Progenitor cell of endocrine pancreas (in vitro differentiated cells): ENCODE data around the gene KANSL1. TPM values are rescaled to one million over a fixed set of nuclear protein-coding genes. Genes with fewer than 3 reads are reported as not detected.
A peak's percentile ranks its signal among the peaks of the same experiment; 100 is the strongest.

Experiments
- DNase-seq: peaks from one replicate; pipeline ENCODE4 v3.0.0; 2021; ENCODE audit warnings: low spot score; ENCODE audit not compliant: unreplicated experiment
- H3K27ac Mint-ChIP-seq: 2 replicates; pipeline ENCODE4 v1.8.0; 2021; ENCODE audit warnings: mild to moderate bottlenecking, moderate library complexity, mixed read lengths
- H3K27me3 Mint-ChIP-seq: 2 replicates; pipeline ENCODE4 v1.8.0; 2021; ENCODE audit warnings: mixed read lengths
- H3K36me3 Mint-ChIP-seq: 2 replicates; pipeline ENCODE4 v1.8.0; 2022; ENCODE audit warnings: mixed read lengths; ENCODE audit not compliant: insufficient read depth
- H3K4me1 Mint-ChIP-seq: 2 replicates; pipeline ENCODE4 v1.8.0; 2021; ENCODE audit warnings: low read depth, mixed read lengths
- H3K4me3 Mint-ChIP-seq: 2 replicates; pipeline ENCODE4 v1.8.0; 2021; ENCODE audit warnings: low read depth, mild to moderate bottlenecking, moderate library complexity, mixed read lengths
- H3K9me3 Mint-ChIP-seq: 2 replicates; pipeline ENCODE4 v1.8.0; 2021; ENCODE audit warnings: low read depth, mixed read lengths
- total RNA-seq: library from RNA; stranded (reverse); gene quantifications from 2 replicates; pipeline ENCODE4 v1.2.1, GENCODE V29; 2021
- TF ChIP-seq, protein P1 (sequence below): fragments of 200-600 bp; sonication (generic); IDR thresholded peaks from one replicate; pipeline ENCODE4 v1.5.0; 2021; ENCODE audit warnings: antibody characterized with exemption, mild to moderate bottlenecking; ENCODE audit not compliant: unreplicated experiment

The KANSL1 gene
- total RNA-seq, 1 donor from 2014 or later, result 173 TPM

DNA sequence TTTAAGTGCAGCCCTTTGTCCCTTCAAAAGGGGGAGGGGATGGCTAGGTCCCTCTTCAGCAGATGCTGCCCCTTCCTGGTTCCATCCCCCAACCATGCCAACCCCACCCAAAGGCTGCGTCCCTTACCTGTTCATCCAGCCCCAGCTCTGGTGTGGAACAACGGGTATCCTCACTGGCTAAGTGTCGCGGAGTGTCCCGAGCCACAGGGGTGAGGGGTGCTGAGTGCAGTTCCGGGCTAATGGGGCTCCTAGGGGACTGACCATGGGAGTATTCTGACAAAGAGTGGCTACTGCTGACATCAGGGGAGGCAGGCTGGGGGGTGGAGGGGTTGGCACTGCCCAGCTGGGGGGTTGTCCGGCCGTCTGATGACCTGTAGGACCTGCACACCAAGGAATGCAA is 161.3 kb downstream of the KANSL1 start:
- H3K36me3 Mint-ChIP-seq, result peaks cover 39% of the 10 kb centered on the region
- TF ChIP-seq, protein P1, sequence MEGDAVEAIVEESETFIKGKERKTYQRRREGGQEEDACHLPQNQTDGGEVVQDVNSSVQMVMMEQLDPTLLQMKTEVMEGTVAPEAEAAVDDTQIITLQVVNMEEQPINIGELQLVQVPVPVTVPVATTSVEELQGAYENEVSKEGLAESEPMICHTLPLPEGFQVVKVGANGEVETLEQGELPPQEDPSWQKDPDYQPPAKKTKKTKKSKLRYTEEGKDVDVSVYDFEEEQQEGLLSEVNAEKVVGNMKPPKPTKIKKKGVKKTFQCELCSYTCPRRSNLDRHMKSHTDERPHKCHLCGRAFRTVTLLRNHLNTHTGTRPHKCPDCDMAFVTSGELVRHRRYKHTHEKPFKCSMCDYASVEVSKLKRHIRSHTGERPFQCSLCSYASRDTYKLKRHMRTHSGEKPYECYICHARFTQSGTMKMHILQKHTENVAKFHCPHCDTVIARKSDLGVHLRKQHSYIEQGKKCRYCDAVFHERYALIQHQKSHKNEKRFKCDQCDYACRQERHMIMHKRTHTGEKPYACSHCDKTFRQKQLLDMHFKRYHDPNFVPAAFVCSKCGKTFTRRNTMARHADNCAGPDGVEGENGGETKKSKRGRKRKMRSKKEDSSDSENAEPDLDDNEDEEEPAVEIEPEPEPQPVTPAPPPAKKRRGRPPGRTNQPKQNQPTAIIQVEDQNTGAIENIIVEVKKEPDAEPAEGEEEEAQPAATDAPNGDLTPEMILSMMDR, result no peak
- no peaks in the 10 kb centered on the region for H3K27me3 Mint-ChIP-seq
- H3K27ac Mint-ChIP-seq, result peak overlapping the region; percentile 50
- H3K4me3 Mint-ChIP-seq, result no peak overlapping the region
- H3K9me3 Mint-ChIP-seq, result no peaks in the 10 kb centered on the region
- H3K4me1 Mint-ChIP-seq, result peaks cover 3% of the 10 kb centered on the region
- DNase-seq, result no peak

DNA sequence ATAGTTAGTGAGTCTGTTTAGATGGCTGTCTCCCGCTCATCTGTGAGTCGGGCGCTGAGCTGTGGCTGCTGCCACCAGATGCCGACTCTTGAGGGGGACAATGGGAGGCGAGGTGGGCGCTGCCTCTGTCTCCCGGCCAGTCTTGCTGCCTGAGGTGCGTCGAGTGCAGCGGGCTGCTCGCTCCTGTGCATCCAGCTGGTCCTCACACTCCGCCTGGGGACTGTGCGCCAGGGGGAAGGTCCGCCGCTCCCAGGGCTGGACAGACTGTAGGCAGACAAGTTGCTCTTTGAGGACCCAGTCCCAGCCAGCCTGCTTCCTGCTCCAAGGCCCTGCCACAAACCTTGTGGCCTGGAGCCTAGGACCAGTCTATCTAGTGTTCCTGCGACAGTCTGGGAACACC is 161.8 kb downstream of the KANSL1 start:
- TF ChIP-seq, protein P1, result no peak
- Mint-ChIP-seq H3K27me3 (no peaks in the 10 kb centered on the region), H3K36me3 (peaks cover 39% of the 10 kb centered on the region), H3K27ac (no peak overlapping the region), H3K4me3 (no peak overlapping the region), H3K9me3 (no peaks in the 10 kb centered on the region), H3K4me1 (peaks cover 3% of the 10 kb centered on the region)
- no peak for DNase-seq

DNA sequence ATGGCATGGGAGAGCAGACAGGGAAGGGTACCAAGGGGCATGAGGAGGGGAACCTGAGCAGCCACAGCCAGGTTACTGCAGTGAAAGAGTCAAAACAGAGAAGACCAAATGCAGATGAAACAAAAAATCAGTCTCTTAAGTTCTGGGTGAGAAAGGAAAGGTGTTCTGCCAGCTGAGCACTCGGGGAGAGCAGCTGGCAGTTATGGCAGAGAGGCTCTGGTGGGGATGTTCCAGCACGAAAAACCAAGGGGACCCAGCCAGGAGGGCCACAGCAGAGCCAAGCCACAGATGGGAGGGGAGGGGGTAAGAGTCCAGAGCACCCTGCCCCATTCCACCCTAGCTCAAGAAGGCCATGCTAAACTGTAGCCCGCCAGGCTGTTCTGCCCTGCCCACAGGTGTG is 162.5 kb downstream of the KANSL1 start:
- Mint-ChIP-seq H3K36me3 (peaks cover 38% of the 10 kb centered on the region), H3K4me3 (peak overlapping the region; percentile 38), H3K4me1 (peaks cover 3% of the 10 kb centered on the region), H3K9me3 (no peaks in the 10 kb centered on the region), H3K27ac (no peak overlapping the region), H3K27me3 (no peaks in the 10 kb centered on the region)
- TF ChIP-seq, protein P1, result no peak
- no peak for DNase-seq

DNA sequence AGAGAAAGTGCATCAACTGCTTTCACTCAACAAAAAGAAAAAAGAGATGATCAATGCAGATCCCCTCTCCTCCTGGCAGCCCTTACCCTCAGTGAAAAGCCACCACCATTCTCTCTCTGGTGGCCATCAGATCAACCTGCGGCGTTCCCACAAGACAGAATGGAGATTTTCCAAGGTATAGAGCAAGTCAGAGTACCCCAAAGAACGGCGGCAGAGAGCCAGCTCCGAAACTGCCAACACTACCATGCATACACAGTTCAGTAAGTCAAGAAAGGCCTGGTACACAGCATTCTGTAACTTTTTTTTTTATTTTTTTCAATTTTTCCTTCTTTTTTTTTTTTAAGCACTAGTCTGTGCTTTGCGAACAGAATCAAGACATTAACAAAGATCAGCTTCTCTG is 163.6 kb downstream of the KANSL1 start:
- H3K4me1 Mint-ChIP-seq, result peaks cover 3% of the 10 kb centered on the region
- peak overlapping the region; percentile 51 for H3K27ac Mint-ChIP-seq
- peaks cover 37% of the 10 kb centered on the region for H3K36me3 Mint-ChIP-seq
- TF ChIP-seq, protein P1, result no peak
- no peak for DNase-seq
- H3K4me3 Mint-ChIP-seq, result no peak overlapping the region
- no peaks in the 10 kb centered on the region for H3K27me3 Mint-ChIP-seq
- no peaks in the 10 kb centered on the region for H3K9me3 Mint-ChIP-seq

DNA sequence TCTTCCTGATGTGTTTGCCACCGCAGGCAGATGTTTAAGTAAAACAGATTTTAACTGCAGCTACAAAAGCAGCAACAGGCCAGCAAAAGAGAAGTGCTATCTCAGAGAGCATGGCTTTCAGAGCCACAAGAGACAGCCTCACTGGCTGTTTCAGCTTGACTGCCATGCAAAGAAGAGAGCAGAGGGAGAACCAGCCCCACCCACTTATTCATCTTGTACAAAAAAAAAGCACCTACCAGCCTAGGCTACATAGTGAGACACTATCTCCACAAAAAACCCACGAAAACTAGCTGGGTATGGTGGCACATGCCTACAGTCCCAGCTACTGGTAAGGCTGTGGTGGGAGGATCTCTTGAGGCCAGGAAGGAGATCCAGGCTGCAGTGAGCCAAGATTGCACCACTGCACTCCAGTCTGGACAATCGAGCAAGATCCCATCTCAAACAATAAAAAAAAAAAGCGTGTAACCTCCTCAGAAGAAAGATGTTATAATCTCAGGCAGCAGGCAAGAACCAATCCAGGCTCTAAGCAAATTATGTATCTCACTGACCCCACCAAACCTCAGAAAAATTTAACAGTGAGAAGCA is 164.2 kb downstream of the KANSL1 start:
- Mint-ChIP-seq H3K27me3 (no peaks in the 10 kb centered on the region), H3K4me3 (no peak overlapping the region), H3K27ac (peak overlapping the region; percentile 51), H3K36me3 (peaks cover 36% of the 10 kb centered on the region), H3K4me1 (peaks cover 4% of the 10 kb centered on the region), H3K9me3 (no peaks in the 10 kb centered on the region)
- TF ChIP-seq, protein P1, result no peak
- no peak for DNase-seq
